GM19395 (cell line): ENCODE measurements around the gene KIAA1958.
A peak's percentile ranks its signal among the peaks of the same experiment; 100 is the strongest.

ENCODE experiments used
- ATAC-seq: cut with Tn5 transposase; IDR thresholded peaks from one replicate; pipeline ENCODE4 v1.9.1; 2021; ENCODE audit warnings: mild to moderate bottlenecking, moderate library complexity; ENCODE audit not compliant: unreplicated experiment

Gene KIAA1958

GRCh38 chr9:112486221-112487007 is at the start of gene KIAA1958:
KIAA1958 (plus strand) TSS chr9:112486827; CDS start chr9:112574081, 87,254 bp downstream.
- ATAC-seq: peak; percentile 90

DNA sequence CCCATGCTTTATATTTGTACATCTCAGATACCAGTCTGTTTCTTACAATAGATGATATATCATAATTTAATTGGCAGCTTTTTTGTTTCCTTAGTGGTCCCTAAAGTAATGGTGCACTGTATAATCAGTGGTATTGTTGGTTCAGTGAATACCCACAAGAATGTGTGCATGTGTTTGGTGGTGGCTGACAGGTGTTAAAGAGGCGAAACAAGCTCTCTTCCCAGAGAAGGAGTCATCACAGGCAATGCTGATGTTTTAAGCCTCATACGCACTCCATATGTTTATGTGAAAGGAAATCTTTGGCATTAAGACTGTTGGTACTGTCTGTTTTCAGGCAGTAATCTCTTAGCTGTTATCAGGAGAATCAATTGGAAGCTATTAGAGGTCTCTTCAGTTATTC is 49.2 kb upstream of the KIAA1958 start:
- no peak for ATAC-seq

DNA sequence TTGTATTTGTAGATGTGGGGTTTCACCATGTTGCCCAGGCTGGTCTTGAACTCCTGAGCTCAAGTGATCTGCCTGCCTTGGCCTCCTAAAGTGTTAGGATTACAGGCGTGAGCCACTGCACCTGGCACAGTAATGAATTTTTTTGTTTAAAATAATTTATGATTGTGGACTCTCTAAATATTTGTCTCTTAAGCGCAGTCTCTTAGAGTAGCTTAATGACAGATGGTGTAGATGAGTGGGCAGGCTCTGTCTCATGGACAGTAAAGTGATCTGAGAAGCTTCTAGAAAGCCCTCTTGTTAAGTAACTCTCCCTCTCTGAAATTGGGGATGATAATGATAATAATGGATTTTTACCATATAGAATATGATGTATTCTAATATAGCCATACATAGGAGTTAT is 47.5 kb upstream of the KIAA1958 start:
- ATAC-seq: no peak

GRCh38 chr9:112439825-112440224 is 46.8 kb upstream of the KIAA1958 start:
- no peak for ATAC-seq

GRCh38 chr9:112443200-112443599 is 43.4 kb upstream of the KIAA1958 start:
- ATAC-seq: no peak

DNA sequence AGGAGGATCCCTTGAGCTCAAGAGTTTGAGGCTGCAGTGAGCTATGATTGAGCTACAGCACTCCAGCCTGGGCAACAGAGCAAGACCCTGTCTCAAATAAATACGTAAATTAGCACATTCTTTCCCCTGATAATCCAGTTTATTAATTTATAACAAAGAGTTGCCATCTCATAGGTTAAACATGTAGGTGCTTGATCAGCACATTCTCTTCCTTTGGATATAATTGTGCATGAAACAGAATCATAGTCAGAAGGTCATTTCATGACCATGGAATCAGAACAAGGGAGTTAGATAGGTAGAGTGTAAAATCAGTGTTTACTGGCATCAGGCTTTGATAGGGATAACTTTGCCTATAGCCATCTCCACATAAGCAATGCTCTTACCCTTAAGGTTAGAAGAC is 43.0 kb upstream of the KIAA1958 start:
- ATAC-seq: no peak

GRCh38 chr9:112445196-112445595 is 41.4 kb upstream of the KIAA1958 start:
- no peak for ATAC-seq

GRCh38 chr9:112446080-112446479 is 40.5 kb upstream of the KIAA1958 start:
- no peak for ATAC-seq

GRCh38 chr9:112446526-112446925 is 40.1 kb upstream of the KIAA1958 start:
- no peak for ATAC-seq

GRCh38 chr9:112447283-112447761 is 39.3 kb upstream of the KIAA1958 start:
- ATAC-seq: no peak

- no peak for ATAC-seq
Observed at GRCh38 chr9:112462855-112463254, 23.8 kb upstream of the KIAA1958 start.

GRCh38 chr9:112465352-112465751 is 21.3 kb upstream of the KIAA1958 start:
- no peak for ATAC-seq

DNA sequence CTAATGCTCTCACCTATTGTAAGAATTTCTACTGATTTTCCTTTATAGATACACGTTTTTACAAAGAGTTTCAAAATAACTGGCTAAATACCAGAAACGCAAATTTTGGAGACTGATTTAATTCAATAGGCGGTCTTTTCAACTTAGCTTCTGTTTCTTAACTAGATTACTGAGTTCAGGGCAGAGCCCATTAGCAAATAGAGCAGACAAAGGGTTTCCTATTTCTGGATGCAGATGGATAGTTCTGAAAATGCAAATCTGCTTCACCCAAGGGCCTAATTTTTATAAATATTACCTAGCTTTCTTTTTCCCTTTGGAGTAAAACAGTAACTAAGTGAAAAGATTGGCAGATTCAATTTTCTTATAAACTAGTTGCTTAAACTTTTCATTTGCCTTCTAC is 13.6 kb upstream of the KIAA1958 start:
- no peak for ATAC-seq

- ATAC-seq: no peak
Observed at GRCh38 chr9:112473986-112474385, 12.6 kb upstream of the KIAA1958 start.

DNA sequence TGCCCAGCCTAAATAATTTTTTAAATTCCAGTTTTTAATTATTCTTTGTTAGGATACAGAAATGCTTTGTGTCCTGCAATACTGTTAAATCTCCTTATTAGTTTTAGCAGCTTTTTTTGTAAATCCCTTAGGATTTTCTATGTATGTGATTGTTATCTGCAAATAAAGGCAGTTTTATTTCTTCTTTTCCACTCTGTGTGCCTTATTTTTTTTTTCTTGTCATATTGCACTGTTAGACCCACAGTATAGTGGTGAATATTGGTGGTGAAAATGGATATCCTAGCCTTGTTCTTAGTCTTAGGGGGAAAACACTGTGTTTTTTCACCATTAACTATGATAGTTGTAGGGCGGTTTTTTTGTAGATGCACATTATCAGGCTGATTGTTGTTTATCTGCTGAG is 11.3 kb upstream of the KIAA1958 start:
- no peak for ATAC-seq

GRCh38 chr9:112477330-112477729 is 9.3 kb upstream of the KIAA1958 start:
- ATAC-seq: no peak

DNA sequence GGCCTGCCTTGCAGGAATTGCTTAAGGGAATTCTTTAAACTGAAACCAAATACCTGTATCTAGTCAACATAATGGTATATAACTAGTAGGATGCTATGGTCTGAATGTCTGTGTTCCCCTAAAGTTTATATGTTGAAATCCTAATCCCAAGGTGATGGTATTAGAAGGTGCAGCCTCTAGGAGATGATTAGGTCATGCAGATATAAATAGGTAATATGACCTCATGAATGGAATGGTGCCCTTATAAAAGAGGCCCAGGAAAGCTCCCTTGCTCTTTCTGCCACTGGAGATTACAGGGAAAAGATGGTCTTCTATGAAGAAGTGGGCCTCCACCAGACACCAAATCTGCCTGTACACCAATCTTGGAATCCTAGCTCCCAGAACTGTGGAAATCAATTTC is 7.4 kb upstream of the KIAA1958 start:
- no peak for ATAC-seq

GRCh38 chr9:112484607-112485006 is 2.0 kb upstream of the KIAA1958 start:
- ATAC-seq: no peak

GRCh38 chr9:112485574-112485973 is 1.1 kb upstream of the KIAA1958 start:
- no peak for ATAC-seq

- peak; percentile 39 for ATAC-seq
Observed at GRCh38 chr9:112487008-112487798, 576 bp downstream of the KIAA1958 start.

- no peak for ATAC-seq
Observed at GRCh38 chr9:112487799-112488340, 1.2 kb downstream of the KIAA1958 start.
